D721Med (cell line): ENCODE data around the gene ERCC6L.

ENCODE experiments used
- DNase-seq: peaks from one replicate; pipeline ENCODE4 v3.0.0; 2011; ENCODE audit warnings: low spot score; ENCODE audit not compliant: insufficient read length
- FAIRE-seq: peaks from 2 replicates; lab custom pipeline; 2011; peaks lifted over from hg19 to GRCh38; lab: Jason Lieb, UNC
- CTCF ChIP-seq: IDR thresholded peaks from 2 replicates; pipeline ENCODE4 v1.5.1; 2012; ENCODE audit warnings: mild to moderate bottlenecking, control low read depth; ENCODE audit not compliant: insufficient read depth; ENCODE audit errors: missing control alignments

ERCC6L gene

GRCh38 chrX:72271812-72272211 lies 33.0 kb upstream of the ERCC6L start:
- TF ChIP-seq CTCF, result no peak
- FAIRE-seq (no peak), DNase-seq (no peak)

- DNase-seq, result no peak
- no peak for FAIRE-seq
- no peak for TF ChIP-seq CTCF
Observed at GRCh38 chrX:72271091-72271788, 32.4 kb upstream of the ERCC6L start.

- no peak for DNase-seq
- no peak for FAIRE-seq
- no peak for TF ChIP-seq CTCF
Observed at GRCh38 chrX:72270316-72270866, 31.6 kb upstream of the ERCC6L start.

GRCh38 chrX:72269671-72270251 lies 30.9 kb upstream of the ERCC6L start:
- TF ChIP-seq CTCF, result no peak
- no peak for FAIRE-seq
- DNase-seq, result no peak

GRCh38 chrX:72268597-72269365 lies 30.0 kb upstream of the ERCC6L start:
- FAIRE-seq, result no peak
- no peak for DNase-seq
- no peak for TF ChIP-seq CTCF

GRCh38 chrX:72265263-72265662 lies 26.4 kb upstream of the ERCC6L start:
- no peak for TF ChIP-seq CTCF
- DNase-seq, result no peak
- FAIRE-seq, result no peak
